COLO668 (cell line): ENCODE measurements around the gene NSMCE3.
"Not testable (repeated sequence)": the region's sequence is repeated elsewhere in the genome, so short reads cannot be mapped to it uniquely, and the experiment has no call there.

ENCODE experiments used
- DNase-seq: peaks from one replicate; lab custom pipeline; 2025; ENCODE audit not compliant: unreplicated experiment; lab: John Stamatoyannopoulos, UW

The NSMCE3 gene

DNA sequence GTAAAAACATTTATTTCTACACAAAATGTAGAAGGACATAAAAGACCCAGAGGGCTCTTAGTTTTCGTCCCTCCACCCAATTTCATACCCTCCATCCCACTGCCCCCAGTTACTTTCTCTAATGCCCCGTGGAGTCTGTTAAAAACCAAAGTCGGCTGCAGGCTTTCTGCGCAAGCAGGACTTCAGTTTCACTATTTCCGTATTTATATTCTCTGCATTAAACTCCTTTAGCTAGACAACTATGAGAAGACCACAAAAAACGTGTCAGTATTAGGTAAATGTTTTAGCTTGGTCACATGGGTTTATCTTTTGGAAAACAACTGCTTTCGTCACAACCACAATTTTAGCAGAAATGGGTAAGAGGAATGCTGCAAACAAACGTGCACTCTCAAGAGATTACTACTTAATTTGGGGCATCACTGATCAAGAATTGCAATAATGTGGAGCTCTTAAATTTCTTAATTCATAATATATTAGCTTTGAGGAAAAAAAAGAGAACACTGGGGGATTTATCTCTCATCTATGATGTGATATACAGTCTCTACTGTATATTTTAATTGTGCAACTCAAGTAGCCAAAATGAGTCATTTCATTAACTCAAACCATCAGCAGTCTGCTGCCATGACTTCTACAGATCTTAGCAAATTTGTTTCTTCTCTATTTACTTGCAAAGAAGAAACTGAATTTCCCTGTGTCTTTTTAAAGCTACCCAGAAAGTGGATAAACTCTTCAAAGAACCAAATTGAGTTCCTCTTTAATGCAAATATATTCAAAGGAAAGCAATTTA lies 740 bp upstream of the NSMCE3 start:
- DNase-seq, result no peak

DNA sequence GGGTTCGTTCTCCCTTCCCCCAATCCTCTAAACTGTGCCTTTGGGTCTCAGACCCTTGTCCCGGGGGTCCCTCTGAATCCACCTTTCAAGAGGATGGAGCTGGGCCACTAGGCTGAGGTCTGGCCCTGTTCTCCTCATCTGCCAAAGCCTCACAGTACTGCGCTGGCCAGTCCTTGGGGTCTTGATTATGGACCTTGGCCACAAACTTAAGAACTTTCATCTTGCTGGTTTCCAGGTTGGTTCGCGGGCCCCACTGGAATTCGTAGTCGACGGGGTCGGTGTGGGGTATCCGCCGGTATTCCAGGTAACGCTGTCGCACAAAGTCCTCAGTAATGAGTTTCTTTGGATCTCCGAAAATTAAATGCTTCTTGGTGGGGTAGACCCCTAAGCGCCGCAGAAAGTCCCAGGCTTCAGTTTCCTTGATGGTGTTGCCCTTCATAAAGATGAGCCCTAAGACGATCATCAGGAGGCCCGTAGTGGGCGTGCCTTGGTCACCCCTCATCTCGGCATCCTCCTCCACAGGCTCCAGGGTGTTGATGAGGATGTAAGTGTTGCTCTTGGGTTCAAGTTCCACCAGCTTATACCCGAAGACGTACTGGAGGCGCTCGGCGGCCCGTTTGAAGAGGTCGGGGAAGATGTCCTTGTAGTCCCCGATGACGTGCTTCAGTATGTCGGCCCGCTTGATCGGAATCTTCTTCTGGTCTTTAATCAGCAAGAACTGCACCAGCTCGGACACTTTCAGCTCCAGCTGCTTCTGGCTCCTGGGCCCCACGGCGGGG lies 727 bp downstream of the NSMCE3 start:
- peak; percentile 37 for DNase-seq

DNA sequence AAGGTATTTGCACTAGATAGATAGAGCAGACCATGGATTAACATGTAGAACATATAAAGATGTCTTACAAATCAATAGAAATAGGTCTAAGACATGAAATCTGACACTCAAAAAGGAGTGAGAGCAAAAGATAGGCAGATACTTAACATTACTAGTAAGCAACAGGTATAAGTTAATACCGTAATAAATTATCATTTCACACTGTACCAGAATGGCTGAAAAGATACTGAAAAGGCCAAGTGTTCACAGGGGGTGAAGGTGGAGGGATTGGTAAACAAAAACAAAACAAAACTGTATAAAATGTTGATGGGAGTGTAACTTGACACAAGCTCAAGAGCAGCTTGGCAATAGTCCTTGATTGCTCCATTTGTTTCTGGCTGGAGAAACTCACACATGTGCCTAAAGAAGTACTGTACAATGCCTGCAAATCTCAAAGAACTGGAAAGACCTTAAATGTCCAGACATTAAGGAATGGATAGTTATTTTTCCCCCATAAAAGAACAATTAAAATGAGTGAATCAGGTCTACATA lies 3.5 kb downstream of the NSMCE3 start:
- DNase-seq, result no peak

DNA sequence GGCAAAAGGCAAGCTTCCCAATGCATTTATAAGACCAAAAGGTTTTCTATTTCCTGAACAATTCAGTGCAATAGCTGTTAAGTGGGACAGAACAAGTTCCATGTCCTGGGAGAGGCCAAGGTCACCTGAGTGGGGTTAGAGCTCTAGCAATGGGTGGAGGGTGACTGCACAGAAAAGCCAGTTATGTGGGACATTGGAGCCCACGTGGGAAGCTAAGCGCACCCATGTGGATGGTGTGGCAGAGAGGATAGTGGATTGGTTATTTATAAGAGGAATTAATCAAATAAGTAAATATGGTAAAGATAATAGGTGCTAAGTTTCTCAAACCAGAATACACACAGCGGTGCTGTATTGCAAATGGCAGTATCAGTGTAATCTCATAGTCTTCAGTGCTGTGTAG lies 6.3 kb downstream of the NSMCE3 start:
- DNase-seq, result no peak

DNA sequence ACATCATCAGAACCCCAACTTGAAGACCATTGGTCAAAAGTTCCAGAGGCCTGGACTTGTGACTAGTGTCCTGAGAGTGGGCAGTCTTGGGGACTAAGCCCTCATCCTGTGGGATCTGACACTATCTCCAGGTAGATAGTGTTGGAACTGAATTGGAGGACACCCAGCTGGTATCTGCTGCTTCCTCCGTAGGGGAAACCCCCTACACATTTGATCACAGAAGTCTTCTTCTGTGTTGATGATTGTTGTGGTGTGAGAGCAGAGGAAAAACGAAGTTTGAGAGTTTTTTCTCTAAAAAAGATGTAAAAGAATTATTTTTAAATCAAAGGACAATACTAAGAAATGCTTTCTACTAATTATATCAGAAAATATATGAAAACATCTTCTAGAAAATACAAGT lies 6.9 kb downstream of the NSMCE3 start:
- no peak for DNase-seq

DNA sequence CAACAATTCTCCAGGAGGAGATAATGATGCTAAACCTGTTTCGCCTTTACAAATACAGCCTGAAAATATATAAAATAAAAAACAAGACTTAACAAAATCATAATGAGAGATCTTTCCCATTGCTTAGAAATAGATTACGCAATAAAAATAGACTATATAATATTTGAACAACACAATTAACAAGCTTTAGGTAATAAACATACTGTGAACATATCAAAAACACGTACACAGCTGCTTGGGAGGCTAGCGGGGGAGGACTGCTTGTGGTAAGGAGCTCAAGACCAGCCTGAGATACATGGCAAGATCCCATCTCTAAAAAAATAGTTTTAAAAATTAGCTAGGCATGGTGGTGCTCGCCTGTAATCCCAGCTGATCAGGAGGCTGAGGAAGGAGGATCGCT lies 8.7 kb downstream of the NSMCE3 start:
- no peak for DNase-seq

DNA sequence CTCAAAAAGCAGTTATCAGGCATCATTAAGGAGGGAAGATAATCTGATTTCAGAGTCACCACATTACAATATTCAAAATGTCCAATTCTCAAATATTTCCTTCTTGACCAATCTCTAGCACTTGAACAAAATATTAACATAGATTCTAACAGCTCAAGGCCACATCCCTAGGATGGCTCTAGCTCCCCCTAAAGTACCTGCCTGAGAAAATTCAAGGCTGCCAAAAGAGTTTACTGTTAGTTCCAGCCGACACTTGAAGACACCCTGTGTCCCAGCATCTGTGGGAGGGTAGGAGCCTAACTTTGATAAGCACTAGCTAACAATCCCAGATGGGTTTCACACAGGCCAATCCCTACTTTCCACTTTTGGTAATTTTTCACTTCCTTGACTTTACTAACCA lies 10.4 kb downstream of the NSMCE3 start:
- DNase-seq, result no peak

DNA sequence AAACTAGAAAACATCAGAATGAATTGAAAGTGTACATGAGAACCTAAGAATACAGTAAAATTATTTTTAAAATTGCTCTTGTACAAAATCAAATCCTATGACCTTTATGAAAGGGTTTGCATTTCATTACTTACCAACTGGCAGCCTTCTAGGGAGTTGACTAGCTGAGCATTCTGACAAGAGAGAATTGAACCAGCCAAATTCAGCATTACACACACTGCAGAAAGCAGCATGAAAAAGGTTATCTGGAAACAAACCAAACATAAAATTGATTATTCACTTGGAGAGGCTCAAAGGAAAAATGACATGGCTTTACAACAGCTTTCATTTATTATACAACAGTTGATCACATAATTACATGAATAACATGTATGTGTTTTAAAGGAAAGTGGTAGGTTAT lies 17.4 kb downstream of the NSMCE3 start:
- DNase-seq, result no peak

DNA sequence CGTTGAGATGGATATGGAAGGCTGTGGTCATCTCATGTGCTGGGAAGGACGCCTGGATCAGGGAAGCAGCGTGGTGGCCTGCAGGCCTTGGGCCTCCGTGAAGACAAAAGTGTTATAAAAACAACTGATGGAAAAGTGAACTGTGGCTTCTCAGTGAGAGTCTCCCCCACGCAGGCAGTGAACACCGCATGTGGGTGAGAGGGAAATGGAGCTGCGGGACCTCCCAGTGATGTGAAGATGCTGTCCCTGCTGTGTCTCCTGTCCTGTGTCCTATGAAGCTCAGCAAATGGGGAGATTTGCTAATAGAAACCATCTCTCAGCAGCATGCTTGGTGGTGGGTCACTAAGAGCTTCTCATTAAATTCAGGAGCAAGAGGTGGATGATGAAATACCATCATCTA lies 25.1 kb downstream of the NSMCE3 start:
- no peak for DNase-seq

DNA sequence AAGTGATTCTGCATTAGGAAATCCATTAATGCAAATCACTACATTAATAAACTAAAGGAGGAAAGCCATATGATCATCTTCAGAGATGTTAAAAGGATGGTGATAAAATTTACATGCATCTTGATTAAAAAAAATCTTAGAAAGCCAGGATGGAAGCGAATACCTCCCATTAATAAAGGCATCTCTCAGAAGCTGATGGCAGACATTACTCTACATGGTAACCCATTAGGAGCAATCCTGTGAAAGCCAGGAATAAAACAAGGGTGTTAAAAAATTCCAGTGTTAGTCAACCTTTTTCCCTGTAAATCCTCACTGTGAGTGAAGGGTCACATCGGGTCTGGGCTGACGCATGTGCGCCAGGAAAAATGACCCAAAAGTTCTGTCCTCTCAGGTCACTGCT lies 25.5 kb downstream of the NSMCE3 start:
- no peak for DNase-seq

DNA sequence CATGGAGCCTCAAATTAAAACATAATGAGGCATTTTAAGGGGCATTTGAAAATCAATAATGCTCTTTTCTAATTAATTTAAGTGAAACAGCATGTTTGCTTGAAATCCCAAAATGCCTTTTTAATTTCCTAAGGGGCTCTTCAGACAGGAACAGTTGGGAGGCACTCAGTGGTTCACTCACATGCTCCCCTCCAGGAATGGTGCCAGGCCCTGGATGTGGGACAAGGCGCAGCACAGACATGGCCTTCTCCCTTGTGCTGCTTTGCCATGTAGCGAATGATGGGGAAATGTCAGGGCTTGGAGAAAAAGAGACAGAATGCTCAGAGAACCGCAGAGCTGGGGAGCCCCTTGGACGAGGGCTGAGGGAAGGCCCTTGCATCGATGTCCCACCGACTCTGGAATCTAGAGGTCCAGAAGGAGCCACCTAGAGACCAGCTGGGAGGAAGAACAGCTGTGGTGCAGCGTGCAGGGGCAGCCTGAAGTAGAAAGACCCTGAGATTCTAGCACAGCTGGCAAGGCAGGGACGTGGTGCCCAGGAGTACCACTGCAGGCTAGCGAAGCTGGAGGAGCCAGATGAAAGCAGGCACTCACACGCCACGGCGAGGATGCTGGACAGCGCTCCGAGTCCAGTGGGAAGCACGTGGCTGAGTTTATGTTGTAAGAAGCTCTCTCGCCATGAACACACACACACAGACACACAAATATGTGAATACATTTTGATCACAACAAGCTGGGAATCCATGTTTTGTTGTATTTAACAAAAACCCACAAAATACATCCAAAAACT lies 27.0 kb downstream of the NSMCE3 start:
- no peak for DNase-seq

DNA sequence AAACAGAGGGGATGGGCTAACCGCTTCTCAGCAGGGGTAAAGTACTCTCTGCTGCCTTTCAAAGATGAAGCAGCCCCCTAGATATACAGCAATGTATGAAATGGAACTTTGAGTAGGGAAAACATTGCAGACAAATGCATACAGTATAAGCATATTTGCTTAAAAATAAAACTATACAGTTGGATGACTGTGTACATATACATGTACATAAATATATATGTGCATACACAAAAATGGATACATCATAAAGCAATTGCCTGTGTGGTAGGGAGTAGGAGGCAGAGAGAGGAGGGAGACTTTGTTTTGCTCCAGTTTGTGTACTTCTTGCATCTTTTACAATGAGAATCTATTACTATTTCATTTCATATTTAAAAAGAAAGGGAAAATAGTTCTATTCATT lies 28.4 kb downstream of the NSMCE3 start:
- no peak for DNase-seq

DNA sequence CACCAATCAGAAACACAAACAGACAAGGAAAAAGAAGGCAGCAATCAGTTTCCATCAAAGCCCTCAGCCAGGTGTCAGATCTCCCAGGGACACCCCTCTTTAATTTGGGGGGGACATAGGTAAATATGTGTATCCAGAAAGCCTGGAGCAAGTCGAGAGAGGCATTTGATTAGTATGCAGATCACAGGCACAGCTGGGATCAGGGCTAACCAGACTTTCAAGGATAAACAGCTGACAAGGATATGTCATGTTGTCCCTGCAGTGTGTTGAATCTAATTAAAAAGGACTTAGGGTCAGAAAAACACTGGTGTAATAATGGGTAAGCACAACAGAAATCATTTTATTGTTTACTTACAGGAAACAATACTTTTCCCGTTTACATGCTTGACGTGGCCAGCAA lies 30.2 kb downstream of the NSMCE3 start:
- DNase-seq, result no peak

DNA sequence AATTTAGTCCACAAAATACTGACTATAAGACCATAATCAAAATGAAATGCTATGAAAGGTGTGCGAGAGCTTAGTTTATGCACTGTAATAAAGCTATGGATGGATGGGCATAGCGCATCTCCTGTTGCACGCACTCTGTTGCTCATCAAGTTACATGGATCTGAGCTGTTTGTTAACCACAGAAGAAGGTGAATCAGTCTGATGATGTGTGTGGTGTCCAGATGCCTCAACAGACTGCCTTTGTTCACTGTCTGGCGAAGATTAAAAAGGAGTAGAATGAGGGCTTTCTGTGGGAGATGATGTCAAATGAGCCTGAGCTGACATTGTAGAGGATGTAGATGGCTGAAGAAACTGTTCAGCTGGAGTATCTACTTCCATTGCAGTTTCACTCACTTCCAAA lies 36.1 kb downstream of the NSMCE3 start:
- no peak for DNase-seq

DNA sequence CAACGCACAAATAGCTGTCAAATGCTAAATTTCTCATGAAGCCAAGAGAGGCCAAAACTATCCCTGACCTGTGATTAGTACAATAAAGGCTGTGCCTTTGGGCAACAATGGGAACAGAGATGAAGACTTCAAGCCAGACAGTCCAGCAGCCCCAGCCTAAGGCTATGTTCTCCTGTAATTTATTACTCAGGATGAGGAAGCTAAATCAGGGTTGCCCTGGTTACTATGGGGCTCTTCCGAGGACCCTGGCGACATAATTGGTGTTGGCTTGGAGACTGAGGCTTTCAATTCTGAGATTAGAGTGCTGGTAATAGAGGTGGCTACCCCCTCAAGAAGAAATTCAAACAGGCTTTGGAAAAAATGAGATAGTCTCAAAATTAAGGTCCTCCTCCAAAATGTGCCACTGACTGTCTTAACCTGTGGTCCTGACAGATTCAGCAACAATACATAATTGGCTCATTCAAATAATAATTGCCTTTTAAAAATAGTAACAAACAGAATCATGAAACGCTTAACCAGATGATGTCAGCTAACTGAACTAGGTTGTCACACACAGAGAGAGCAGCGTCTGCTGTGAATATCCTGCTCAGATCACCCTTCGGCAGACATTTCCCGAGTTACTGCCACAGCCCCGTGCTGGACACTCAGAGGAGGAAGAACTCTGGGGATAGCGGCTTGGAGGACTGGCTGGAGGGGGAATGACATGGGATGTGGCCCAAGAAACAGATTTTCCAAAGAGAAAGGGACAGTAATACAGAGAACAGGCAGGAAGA lies 43.0 kb downstream of the NSMCE3 start:
- DNase-seq, result no peak

DNA sequence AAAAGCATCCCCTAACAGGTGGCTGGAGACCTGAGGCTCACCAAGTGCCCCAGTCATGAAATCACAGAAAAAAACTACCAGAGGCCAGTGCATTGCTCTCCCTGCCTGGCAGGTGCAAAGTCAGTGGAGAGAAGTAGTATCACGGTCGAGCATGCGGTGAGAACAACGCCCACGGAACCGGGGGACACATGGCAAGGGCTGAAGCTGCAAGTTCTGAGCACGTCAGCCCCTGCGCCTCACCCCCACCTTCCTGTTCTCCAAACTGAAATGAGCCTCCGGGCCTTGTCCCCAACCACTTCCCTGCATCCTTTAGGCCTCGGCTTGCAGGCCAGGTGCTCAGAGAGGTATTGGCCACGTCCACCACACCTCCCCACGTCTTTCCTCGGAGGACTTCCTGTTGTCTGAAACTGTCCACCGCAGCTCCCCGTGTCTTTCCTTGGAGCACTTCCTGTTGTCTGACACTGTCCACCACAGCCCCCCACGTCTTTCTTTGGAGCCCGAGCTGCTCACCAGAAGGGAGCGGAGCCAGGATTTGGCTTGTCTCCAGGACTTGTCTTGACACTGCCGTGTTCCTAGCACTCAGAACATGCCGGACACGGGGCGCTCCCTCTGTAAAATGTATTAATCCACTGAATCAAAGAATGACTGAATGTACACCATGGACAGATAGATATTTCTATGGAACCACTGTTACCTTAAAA lies 43.9 kb downstream of the NSMCE3 start:
- DNase-seq, result no peak

DNA sequence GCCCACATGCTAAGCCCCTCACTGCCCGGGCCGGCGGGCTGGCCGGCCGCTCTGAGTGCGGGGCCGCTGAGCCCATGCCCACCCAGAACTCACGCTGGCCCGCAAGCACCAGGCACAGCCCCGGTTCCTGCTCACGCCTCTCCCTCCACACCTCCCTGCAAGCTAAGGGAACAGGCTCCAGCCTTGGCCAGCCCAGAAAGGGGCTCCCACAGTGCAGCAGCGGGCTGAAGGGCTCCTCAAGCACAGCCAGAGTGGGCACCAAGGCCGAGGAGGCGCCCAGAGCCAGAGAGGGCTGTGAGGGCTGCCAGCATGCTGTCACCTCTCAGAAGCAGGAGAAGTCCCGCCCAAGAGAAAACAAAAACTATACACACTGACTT lies 44.6 kb downstream of the NSMCE3 start:
- DNase-seq, result not testable (repeated sequence)

DNA sequence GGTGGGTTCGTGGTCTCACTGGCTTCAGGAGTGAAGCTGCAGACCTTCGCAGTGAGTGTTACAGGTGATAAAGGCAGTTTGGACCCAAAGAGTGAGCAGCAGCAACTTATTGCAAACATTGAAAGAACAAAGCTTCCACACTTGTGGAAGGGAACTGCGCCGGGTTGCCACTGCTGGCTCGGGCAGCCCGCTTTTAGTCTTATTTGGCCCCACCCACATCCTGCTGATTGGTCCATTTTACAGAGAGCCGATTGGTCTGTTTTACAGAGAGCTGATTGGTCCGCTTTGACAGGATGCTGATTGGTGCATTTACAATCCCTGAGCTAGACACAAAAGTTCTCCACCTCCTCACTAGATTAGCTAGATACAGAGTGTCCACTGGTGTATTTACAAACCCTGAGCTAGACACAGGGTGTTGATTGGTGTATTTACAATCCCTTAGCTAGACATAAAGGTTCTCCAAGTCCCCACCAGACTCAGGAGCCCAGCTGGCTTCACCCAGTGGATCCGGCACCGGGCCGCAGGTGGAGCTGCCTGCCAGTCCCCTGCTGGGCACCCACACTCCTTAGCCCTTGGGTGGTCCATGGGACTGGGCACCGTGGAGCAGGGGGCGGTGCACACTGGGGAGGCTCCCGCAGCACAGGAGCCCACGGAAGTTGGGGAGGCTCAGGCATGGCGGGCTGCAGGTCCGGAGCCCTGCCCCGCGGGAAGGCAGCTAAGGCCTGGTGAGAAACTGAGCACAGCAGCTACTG lies 45.2 kb downstream of the NSMCE3 start:
- not testable (repeated sequence) for DNase-seq

DNA sequence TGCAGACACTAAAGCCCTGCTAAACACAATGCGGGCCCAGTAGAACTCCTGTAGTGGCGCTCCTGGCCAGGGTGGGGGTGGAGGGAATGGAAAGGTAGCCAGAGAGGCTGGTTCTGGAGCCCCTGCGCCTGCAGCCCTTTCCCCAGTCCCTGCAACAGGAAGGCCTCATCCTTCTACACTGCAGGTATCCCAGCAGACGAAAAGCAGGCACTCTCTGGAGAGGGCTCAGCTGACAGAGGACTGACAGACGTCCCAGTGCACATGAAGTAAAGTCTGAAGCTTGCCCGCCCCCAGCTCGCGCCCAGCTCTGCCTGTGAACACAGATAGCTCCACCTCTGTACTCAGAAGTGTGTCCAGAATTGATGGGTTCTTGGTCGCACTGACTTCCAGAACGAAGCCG lies 46.0 kb downstream of the NSMCE3 start:
- DNase-seq, result no peak
